ENCODE measurements around the gene SPTBN4.
"Not testable (repeated sequence)": the region's sequence is repeated elsewhere in the genome, so short reads cannot be mapped to it uniquely, and the experiment has no call there.

Gene SPTBN4

DNA sequence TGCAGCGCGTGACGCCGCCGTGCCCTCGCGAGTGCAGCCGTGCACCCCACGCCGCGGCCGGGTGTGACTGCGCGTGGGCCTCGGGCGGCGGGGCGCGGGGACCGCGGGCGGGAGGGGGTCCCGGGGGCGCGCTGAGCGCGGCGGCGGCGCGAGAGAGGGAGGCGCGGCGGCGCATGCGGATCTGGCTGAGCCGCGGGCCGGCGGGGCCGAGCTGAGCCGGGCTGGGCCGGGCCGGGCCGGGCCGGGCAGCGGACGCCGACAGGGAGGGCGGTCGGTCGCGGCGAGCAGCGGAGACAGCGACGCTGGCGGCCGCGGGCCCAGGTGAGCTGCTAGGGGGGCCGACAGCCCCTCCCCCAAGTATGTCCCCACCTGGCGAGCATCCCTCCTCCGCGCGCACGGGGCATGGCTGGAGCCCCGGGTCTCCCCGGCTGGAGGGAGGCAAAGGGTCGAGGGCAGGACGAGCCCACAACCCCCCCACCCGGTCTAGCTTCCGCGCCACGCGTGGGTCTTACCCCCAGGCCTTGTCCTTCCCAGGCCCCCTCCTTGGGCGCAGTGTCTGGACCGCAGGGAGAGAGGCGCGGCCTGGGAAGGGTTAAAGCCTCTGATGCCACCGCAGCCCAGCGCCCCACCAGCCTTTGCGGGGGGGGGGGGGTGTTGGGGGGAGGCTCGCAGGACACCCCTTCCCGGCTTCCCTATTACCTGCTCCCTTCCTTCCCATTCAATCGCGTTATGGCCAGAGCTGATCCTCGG is at the start of gene SPTBN4:
TSS of gene SPTBN4 (plus strand) at position 17 of the 750 bp plus-strand sequence. CDS start 5,621 bp downstream, outside the sequence.
- DNase-seq, result peak in 1 of 2 experiments; percentile 28

DNA sequence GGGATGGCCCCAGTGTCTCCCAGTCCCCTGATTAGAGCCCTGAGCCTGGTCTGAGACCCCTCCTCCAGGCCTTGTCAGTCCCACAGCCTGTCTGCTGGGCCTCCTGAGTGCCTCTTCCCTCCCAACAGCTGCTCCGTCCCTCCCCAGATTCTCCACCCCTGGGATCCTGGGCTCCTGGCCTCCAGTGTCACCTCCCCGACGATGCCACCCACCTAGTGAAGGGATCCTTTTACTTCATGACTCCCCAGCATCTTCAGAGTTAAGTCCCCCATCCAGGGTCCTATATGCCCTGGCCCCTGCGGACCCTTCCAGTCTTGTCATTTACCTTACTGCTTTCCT is 49.2 kb upstream of the SPTBN4 start:
- DNase-seq, result no peak

DNA sequence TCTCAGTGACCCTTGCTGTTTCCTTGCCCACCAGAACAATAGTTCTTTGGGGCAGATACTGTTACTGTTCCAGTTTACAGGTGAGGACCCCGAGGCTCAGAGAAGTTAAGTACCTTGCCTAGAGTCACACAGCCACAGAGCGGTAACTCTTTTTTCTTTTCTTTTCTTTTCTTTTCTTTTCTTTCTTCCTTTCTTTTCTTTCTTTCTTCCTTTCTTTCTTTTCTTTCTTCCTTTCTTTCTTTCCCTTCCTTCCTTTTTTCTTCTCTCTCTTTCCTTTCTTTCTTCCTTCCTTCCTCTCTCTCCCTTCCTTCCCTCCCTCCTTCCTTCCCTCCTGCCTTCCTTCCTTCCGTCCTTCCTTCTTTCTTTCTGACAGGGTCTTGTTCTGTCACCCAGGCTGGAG is 48.8 kb upstream of the SPTBN4 start:
- DNase-seq, result no peak

DNA sequence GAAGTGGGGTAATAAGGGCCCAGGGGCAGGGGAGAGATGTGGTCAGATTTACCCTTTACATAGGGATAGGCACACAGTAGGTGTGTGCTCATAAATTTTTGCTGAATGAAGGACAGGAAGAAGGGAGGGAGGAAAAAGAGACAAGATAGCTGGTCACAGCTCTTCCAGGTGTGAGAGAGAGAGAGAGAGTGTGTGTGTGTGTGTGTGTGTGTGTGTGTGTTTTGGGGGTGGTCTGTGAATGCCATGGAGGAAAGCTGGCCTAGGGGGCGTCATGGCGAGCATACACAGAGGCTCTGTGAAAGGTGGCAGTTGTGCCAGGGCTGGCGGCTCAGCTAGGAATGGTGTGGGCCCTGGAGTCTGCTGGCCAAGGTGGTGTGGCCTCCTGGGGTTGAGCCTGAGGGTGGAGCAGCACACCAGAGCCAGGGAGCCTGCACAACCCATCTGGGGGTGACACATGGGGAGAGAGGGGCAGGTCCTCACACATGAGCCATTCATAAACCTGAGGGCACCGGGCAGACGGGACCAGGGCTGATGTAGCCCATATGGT is 47.7 kb upstream of the SPTBN4 start:
- no peak for DNase-seq

DNA sequence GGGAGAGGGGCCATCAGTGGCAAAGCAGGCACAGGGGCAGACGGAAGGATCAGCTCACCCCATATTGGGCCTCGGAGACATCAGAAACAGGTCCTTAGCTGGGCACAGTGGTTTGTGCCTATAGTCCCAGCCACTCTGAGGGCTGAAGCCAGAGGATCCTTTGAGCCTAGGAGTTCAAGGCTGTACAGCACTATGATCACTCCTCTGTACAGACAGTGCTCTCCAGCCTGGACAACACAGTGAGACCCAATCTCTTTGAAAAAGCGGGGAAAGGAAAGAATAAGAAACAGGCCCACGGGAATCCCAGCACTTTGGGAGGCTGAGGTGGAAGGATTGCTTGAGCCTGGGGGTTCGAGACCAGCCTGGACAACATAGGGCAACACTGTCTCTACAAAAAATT is 47.0 kb upstream of the SPTBN4 start:
- no peak for DNase-seq

DNA sequence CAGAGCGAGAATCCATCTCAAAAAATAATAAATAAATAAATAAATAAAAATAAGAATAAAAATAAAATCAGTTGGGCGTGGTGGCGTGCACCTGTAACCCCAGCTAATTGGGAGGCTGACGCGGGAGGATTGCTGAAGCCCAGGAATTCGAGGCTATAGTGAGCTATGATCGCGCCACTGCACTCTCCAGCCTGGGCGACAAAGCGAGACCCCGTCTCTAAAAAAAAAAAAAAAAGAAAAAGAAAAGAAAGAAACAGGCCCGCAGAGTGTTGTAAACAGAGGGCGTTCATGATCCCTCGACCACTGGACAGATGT is 46.4 kb upstream of the SPTBN4 start:
- no peak for DNase-seq

DNA sequence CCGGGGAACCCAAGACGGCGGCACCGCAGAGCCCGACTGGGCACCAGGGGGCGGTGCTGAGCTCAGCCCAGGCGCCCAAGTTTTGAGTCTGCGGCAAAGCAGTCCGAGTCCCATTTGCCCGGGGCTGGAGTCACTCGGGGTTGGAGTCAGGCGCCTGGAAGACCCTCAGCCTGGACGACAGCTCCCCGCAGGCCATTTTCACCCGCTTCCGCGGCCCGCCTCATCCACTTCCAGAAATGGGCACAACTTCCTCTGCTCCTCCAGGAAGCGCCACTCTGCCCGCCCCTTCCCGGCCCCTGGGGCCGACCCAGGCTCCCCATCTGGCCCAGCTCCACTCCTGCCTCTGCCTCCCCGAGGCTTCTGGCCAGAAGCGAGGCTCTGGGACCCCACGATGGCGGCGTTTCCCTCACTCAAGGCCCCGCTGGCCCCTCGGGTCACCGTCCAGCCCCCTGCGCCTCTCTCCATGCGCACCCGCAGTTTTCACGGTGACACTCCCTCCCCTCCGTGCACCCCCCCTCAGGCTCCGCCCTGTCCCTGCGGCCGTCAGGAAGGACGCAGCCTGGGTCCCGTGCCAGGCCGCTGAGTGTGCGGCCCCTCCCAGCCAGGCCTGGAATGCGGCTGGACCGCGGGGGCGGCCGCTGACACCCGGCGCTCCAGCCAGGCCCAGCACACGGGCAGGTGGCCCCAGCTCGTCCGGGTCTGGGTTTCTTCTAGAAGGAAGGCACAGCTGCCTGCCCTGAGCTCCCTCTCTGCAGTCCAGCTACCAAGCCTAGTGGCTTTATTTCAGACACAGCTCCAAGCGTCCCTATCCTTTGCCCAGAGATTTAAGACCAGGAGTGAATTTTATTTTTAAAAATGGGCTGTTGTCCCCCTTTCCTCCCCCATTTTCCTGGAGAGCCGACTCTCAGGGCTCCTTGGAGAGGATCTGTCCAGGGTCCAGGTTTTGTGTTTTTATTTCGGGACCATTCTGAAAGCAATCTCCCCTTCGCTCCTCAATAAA is 45.7 kb upstream of the SPTBN4 start:
- peak; percentile 85 to 88 for DNase-seq

DNA sequence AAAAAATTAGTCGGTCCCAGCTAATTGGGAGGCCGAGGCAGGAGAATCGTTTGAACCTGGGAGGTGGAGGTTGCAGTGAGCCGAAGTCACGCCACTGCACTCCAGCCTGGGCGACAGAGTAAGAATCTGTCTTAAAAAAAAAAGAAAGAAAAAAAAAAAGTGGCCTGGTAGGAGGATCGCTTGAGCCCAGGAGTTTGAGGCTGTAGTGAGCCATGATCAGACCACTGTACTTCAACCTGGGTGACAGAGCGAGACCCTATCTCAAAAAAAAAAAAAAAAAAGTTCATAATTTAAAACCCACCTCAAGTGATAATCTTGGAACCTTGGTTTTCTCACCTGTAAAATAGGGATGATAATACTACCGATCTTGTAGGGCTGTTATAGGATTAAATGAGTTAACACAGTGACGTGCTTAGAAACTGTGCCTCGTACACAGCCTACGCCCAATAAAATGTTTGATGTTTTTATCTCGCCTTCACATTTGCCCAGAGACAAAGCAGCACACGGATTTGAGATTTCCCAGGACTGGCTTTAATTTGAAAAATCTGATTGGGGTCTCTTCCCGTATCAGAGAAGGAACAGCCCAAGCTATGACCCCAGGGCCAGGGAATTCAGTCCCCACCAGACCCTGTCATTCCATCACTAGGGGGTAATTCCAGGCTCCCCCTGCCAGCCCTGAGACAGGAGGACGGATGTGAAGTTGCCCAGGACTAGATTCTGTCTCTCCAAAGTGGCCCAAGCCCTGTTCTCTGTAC is 44.6 kb upstream of the SPTBN4 start:
- DNase-seq, result no peak

DNA sequence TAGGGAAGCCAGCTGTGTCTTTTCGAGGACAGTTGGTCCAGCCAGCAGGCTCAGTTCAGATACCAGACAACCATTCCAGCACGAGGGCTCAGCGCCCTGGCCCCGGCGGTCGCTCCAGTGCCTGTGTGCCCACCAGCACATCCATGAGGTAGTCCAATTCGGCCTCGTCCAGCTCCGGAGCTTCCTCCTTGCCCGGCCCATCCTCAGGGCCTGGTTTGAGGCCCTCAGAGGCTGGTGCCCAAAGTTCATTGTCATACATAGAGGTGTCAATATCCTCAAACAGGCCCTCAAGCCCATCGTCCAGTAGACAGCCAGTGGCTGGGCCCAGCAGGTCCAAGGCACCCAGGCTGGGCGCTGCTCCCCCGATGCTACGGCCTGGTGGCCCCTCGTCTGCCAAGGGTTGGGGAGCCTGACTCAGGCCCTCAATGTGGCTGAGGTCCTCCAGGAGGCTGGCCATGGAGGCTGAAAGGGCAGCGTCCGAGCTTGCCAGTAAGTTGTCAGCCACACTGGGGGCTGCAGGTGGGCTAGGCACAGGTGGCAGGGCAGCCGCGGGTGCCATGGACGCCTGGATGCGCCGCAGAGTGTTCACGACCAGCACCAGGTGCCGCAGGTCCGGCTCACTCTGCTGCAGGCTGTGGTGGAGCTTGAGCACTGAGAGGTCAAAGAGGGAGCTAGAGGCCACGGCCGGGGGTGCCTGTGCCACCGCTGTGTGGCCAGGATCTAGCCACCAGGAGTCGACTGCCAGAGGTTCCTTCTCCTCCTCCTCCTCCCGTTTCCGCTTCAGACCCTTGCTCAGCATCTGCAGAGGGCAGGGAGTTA is 43.8 kb upstream of the SPTBN4 start:
- no peak for DNase-seq

DNA sequence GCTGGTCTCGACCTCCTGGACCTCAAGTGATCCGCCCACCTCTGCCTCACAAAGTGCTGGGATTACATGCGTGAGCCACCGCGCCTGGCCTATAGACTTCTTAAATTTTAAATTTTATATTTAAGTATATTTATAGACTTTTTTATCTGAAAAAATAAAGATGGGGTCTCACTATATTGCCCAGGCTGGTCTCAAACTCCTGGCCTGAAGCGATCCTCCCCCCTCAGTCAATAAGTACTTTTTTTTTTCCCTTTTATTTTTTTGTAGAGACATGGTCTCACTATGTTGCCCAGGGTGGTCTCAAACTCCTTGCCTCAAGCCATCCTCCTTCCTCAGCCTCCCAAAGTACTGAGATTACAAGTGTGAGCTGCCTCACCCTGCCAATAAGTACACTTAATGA is 42.9 kb upstream of the SPTBN4 start:
- no peak for DNase-seq

DNA sequence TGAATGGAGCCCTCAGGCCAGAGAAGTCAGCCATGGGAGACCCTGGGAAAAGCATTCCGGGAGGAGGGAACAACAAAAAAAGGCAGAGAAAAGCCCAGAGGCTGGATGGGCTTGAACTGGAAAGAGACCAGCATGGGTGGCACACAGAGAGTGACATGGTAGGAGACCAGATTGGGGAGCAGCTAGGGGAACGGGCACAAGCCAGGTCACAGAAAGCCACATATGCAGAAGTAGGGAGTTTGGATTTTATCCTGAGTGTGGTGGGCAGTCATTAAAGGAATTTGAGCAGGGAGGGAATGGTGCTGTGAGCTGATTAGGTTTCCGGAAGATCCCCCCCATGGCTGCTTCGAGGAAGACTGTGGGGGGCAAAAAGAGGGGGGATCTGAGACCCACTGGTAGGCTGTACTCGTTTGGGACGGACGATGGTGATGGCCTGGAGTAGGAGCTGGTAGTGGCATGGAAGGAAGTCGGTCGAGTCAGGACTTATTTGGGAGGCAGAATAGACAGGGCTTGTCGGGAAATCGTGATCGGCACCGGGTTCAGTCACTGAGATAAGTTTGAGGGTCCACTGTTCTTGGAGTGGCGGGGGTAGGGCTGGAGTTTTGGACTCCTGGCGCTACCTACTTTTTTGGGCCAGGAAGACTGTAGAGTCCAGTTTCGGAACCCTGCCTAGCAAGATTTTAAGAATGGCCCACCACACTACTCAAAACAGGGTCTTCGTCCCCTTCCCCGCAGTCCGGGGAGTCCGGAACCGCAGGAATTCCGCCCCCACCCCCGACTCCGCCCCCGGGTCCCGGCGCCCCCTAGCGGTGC is 42.0 kb upstream of the SPTBN4 start:
- peak in 1 of 2 experiments; percentile 46 for DNase-seq

DNA sequence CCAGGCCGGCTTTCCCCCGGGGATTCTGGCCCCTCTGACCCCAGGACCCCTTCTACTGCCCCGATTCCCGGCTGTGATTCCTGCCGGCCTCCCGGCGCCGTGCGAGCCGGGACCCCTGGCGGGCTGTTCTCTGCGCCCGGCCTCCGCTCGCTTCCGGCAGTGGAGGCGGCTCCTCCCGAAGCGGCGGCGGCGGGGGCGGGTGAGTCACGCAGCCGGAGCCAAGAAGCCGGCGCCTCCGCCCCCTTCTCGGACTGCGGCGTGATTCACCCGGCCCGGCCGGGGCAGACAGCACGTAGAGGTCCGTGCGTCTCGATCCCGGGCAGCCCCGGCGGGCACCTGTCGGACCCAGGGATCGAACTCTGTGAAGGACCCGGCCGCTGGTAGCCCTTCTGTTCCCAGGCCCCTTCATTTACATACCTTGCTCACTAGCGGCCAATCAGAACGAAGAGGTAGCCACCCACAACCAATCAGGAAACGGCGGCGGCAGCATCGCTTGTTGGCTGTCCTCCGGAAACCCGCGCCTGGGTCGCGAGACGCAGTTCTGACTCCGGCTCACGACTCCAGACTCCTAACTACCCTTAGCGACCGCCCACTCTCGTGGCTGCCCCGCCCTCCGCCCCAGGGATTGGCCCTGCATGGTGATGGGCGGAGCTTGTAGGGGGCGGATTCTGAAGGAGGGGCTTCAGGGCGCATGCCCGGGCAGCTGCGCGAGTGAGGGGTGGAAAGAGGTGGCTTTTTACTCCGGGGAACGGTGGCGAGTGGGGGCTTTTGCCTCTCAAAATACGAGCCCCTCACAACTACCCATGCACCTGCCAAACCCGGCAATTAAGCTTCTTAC is 41.1 kb upstream of the SPTBN4 start, which contains the start of gene SERTAD1:
TSS of gene SERTAD1 (minus strand) at position 543 of the 838 bp plus-strand sequence. CDS start 2,446 bp downstream, outside the sequence.
- DNase-seq, result peak; percentile 100

DNA sequence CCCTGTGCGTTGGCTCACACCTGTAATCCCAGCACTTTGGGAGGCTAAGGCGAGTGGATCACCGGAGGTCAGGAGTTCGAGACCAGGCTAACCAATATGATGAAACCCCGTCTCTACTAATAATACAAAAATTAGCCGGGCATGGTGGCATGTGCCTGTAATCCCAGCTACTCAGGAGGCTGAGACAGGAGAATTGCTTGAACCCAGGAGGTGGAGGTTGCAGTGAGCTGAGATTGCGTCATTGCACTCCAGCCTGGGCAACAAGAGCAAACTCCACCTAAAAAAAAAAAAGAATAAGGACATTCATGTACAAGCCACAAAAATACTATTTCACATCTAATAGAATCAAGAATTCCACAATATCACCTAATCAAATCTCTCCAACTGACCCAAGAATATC is 38.6 kb upstream of the SPTBN4 start:
- not testable (repeated sequence) for DNase-seq

DNA sequence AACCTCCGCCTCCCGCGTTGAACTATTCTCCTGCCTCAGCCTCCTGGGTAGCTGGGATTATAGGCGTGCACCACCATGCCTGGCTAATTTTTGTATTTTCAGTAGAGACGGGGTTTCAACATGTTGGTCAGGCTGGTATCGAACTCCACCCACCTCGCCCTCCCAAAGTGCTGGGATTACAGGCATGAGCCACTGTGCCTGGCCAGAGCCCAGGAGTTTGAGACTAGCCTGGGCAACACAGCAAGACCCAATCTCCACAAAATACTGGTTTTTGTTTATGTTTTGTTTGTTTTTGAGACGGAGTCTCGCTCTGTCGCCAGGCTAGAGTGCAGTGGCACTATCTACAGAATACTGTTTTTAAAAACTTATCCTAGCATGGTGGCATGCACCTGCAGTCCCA is 36.6 kb upstream of the SPTBN4 start:
- not testable (repeated sequence) for DNase-seq

DNA sequence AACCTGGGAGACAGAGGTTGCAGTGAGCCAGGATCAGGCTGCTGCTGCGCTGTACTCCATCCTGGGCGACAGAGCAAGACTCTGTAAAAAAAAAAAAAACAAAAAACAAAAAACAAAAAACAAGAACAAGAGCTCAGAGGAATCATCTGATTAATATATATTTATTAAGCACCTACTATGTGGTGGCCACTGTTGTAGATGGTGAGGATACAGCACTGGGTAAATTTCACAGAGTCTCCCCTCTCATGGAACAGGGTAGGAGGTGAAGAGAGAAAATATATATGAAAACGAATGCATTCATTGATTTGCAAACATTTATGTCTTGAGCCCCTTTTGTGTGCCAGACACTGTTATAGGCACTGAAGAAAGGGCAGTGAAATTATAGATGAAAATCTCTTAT is 35.1 kb upstream of the SPTBN4 start:
- DNase-seq, result no peak

DNA sequence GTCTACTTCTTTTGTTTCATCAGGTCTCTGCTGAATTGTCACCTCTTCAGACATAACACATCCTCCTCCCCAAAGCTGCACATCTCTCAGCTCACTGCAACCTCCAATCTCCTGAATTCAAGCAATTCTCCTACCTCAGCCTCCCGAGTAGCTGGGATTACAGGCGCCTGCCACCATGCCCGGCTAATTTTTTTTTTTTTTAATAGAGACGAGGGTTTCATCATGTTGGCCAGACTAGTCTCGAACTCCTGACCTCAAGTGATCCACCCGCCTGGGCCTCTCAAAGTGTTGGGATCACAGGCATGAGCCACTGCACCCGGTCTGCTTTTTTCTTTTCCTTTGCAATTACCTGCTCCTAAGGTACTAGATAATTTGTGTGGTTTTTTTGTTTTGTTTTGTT is 34.0 kb upstream of the SPTBN4 start:
- DNase-seq, result not testable (repeated sequence)

DNA sequence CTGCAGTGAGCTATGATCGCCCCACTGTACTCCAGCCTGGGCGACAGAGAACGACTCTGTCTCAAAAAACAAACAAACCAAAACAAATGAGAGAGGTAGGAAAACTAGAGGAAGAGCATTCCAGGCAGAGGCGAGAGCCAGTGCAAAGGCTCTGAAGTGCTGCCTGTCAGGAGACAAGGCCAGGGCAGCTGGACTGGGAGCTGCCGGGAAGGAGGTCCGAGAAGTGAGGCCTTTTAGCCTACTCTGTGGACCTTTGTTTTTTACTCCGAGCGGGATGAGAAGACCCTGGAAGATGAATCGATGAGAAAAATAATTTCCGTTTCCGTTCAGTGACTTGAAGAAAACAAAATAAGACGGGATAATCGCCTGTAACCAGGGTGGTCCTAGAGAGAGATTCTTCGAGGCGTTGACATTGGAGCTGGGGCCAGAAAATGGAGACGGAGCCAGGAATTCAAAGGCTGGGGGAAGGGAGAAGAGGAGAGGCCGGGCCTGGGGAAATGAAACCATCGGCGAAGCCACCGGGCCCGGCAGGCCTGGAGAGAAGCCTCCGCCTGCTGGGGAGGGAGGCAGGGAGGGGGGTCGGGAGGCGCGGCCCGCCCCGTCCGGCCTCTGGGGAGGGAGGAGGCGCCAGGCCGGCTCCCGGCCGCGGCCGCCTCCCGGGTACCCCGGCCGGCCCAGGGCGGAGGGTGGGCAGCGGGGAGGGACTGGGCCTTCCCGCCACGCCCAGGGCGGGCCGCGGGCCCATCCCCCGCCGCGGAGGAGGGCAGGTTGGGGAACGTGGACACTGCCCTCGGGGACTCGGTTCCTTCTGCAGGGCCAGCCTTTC is 33.2 kb upstream of the SPTBN4 start:
- peak; percentile 59 to 69 for DNase-seq

DNA sequence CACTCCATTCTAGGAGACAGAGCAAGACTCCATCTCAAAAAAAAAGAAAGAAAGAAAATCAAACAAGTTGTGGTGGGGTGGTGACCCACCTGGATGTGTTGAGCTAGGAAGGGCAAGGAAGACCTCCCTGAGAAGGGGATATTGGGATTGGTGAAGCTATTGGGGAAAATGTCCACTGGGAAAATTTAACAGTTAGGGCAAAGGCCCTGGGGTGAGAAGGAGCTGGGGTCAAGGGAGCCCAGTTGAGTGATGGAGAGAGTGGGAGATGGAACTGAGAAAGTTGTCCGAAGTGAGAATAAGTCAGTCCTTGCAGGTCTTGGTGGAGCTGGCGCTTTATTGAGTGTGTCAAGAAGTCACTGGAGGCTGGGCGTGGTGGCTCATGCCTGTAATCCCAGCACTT is 28.5 kb upstream of the SPTBN4 start:
- no peak for DNase-seq

DNA sequence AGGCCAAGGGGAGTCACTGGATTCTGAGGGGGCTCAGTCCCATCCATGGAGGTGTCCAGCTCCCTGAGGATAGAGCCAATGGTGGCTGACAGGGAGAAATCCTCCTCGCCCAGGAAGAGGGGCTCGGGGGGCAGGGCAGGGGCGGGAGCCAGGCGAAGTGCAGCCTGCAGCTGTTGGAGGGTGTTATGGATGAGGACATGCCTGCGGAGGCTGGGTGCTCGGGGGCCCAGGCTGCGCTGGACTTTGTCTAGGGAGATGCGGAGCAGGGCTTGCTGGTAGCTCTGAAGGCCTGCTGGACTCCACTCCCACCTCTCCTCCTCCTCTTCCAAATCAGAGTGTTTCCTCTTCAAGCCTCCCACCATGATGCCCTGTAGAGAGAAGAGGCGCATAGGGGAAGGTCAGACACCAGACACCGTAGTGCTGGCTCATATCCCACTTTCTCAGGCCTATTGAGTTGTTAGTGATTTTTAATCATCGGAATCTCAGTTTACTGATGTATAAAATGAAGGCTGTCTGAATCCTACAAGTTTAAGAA is 25.0 kb upstream of the SPTBN4 start:
- no peak for DNase-seq
